Pancreas (tissue), 10 donors: ENCODE results near the gene DEAF1. TPM values are rescaled to one million over a fixed set of nuclear protein-coding genes. Genes with fewer than 3 reads are reported as not detected.

Experiments used
- ATAC-seq, 4 donors: fragments of 200-7000 bp; cut with Tn5 transposase; one replicate each; pipeline versions ENCODE4 v1.8.0 to v1.9.1; 2020; ENCODE audit warnings: mild to moderate bottlenecking in 4 of 4, moderate library complexity in 4 of 4
- DNase-seq, 6 donors: peaks; one replicate each; pipeline ENCODE4 v3.0.0-alpha.2; 2020
- FAIRE-seq: peaks from 2 replicates; lab custom pipeline; 2012; peaks lifted over from hg19 to GRCh38; lab: Jason Lieb, UNC
- H3K27ac ChIP-seq, 4 donors: fragments of 200-600 bp; sonication (generic); 1 replicate in 3 of 4; 2 replicates in 1 of 4; pipeline versions ENCODE4 v1.5.0 to v1.8.0; 2020
- H3K27me3 ChIP-seq, 4 donors: fragments of 200-600 bp; one replicate each; pipeline ENCODE4 v1.8.0; 2021
- H3K36me3 ChIP-seq, 3 donors: fragments of 200-600 bp; sonication (generic) in 1 of 3; one replicate each; pipeline versions ENCODE4 v1.5.0 to v1.8.0; 2020 to 2021
- H3K4me1 ChIP-seq, 3 donors: fragments of 200-600 bp; one replicate each; pipeline ENCODE4 v1.8.0; 2021
- H3K4me3 ChIP-seq, 4 donors: fragments of 200-600 bp; sonication (generic) in 2 of 4; one replicate each; pipeline versions ENCODE4 v1.5.0 to v1.8.0; 2020 to 2021
- H3K9me3 ChIP-seq, 4 donors: fragments of 200-600 bp; one replicate each; pipeline ENCODE4 v1.8.0; 2021
- CTCF ChIP-seq, 4 donors: fragments of 200-600 bp; sonication (generic) in 3 of 4; IDR thresholded peaks; one replicate each; pipeline versions ENCODE4 v1.5.0 to v1.8.0; 2021; ENCODE audit warnings: antibody characterized with exemption in 4 of 4
- WGBS, 2 donors: extraction: QIAGEN DNeasy Blood & Tissue Kit; methylation state at CpG; one replicate each; pipeline ENCODE4 v1.1.7; 2013; 5-methylcytosine and 5-hydroxymethylcytosine counted together
- intact Hi-C, 3 donors: fragments of 100-400 bp; cut with DNase I; formaldehyde crosslinking; loops; one replicate each; pipeline versions ENCODE4 v1.11.1 to v1.14.2; 2022
- polyA plus RNA-seq, 2 donors: library from polyadenylated mRNA; stranded (reverse); fragments of 200-250 nt; gene quantifications; one replicate each; pipeline ENCODE4 v1.2.3, GENCODE V29; 2013
- total RNA-seq, 6 donors: library from RNA; stranded (reverse); fragmentation: NEBNext Ultra II Directional in 4 of 6; extraction: Animal tissue kit (Norgen Biotek cat#: 25700) in 4 of 6; gene quantifications; one replicate each; pipeline versions ENCODE4 v1.2.1 to v1.2.4, GENCODE V29; 2021 to 2023
- donor health status: healthy with polysubstance abuse.
- donor health status: DM: no; HTN: no; CAD: no; lungs with moderate emphysema.
- donor health status: DM: no; HTN: no; CAD: no.
- donor health status: control.
- donor health status: control.
- donor health status: Bipolar disorder and iron deficiency.
- donor health status: DM: yes; HTN: yes; CAD: no.
- donor health status: DM: no; HTN: no; CAD: no.
- donor health status: DM: no; HTN: no; CAD: no.
- donor health status: DM: yes; HTN: yes; CAD: no.

DEAF1 gene
- total and polyA plus RNA-seq, 8 donors, result 15.9 to 33.8 (median 21.0) TPM

GRCh38 chr11:695538-696248 is 671 bp upstream of the DEAF1 start, which contains the start of gene TMEM80:
Gene TMEM80, plus strand, starts transcription at chr11:695816. Its CDS starts 12 bp downstream, at chr11:695828.
- Histone ChIP-seq H3K36me3 (no peaks in the 10 kb centered on the region), H3K9me3 (no peaks in the 10 kb centered on the region), H3K4me3 (peak within 1 kb of the TSS; percentile 87 to 100 (median 88)), H3K27me3 (no peaks in the 10 kb centered on the region), H3K27ac (peak within 1 kb of the TSS; percentile 97 to 100 (median 100)), H3K4me1 (peaks cover 6 to 23% (median 7%) of the 10 kb centered on the region in 3 donors)
- FAIRE-seq (no peak), DNase-seq (peak; percentile 98 to 100 (median 99)), ATAC-seq (peak; percentile 83 to 90 (median 84))
- intact Hi-C loops, result no loop called here
- no peak for TF ChIP-seq CTCF (IDR thresholded peaks at IDR 0.05)
- WGBS, 2 donors, result 0% methylated on average over 90 to 101 of the region's 101 CpGs

GRCh38 chr11:695288-695537 is 191 bp upstream of the DEAF1 start:
- Histone ChIP-seq H3K9me3 (no peaks in the 10 kb centered on the region), H3K4me1 (peaks cover 6 to 23% (median 7%) of the 10 kb centered on the region in 3 donors), H3K27me3 (no peaks in the 10 kb centered on the region), H3K27ac (peak overlapping the region; percentile 97 to 100 (median 100)), H3K36me3 (no peaks in the 10 kb centered on the region), H3K4me3 (peak overlapping the region; percentile 87 to 100 (median 88))
- no peak for FAIRE-seq
- no peak for DNase-seq
- ATAC-seq, result no peak
- intact Hi-C loops, result no loop called here
- no peak for TF ChIP-seq CTCF (IDR thresholded peaks at IDR 0.05)
- WGBS, 2 donors, result 0 to 1% methylated on average over 19 to 25 of the region's 25 CpGs

- peaks cover 6 to 23% (median 7%) of the 10 kb centered on the region in 3 donors for H3K4me1 ChIP-seq
- H3K4me3 ChIP-seq, result peak overlapping the region in 2 of 4 donors; percentile 89 to 100
- no peaks in the 10 kb centered on the region for H3K36me3 ChIP-seq
- no peaks in the 10 kb centered on the region for H3K27me3 ChIP-seq
- 59 to 60% methylated on average over 14 to 15 of the region's 15 CpGs for WGBS, 2 donors
- DNase-seq (peak in 5 of 6 donors; percentile 57 to 90 (median 72)), ATAC-seq (no peak), FAIRE-seq (no peak)
- H3K27ac ChIP-seq, result peak overlapping the region in 2 of 4 donors; percentile 8 to 100
- intact Hi-C loops, result no loop called here
- TF ChIP-seq CTCF (IDR thresholded peaks at IDR 0.05), result no peak
- no peaks in the 10 kb centered on the region for H3K9me3 ChIP-seq
Measured at GRCh38 chr11:693887-694562, 997 bp downstream of the DEAF1 start.

GRCh38 chr11:693415-693831 is 1.6 kb downstream of the DEAF1 start:
- intact Hi-C loops, result no loop called here
- no peak for FAIRE-seq

More at GRCh38 chr11:693415-693831, 1.6 kb downstream of the DEAF1 start:
- Histone ChIP-seq H3K9me3 (no peaks in the 10 kb centered on the region), H3K27ac (peak overlapping the region in 2 of 4 donors; percentile 8 to 27), H3K4me1 (peaks cover 6 to 22% (median 7%) of the 10 kb centered on the region in 3 donors), H3K4me3 (peak overlapping the region in 1 of 4 donors; percentile 100), H3K27me3 (no peaks in the 10 kb centered on the region), H3K36me3 (no peaks in the 10 kb centered on the region)
- no peak for TF ChIP-seq CTCF (IDR thresholded peaks at IDR 0.05)
- DNase-seq (no peak), ATAC-seq (no peak)
- 77 to 78% methylated on average over 13 of the region's 13 CpGs for WGBS, 2 donors
